Stimulated activated naive CD8-positive, alpha-beta T cell treated with anti-CD3 and anti-CD28 coated beads, Interleukin-15, Interleukin-2, amounts not matched to agents 100 U/mL and 50 U/mL, for 24 hours (primary cell): ENCODE results near the gene NOTO.
"Not testable (repeated sequence)": the region's sequence is repeated elsewhere in the genome, so short reads cannot be mapped to it uniquely, and the experiment has no call there.

ENCODE experiments used
- ATAC-seq: fragments of 150-1000 bp; cut with Tn5 transposase; one replicate; pipeline ENCODE4 v1.10.0; 2021
- DNase-seq: peaks from one replicate; pipeline ENCODE4 v3.0.0; 2021

The NOTO gene

DNA sequence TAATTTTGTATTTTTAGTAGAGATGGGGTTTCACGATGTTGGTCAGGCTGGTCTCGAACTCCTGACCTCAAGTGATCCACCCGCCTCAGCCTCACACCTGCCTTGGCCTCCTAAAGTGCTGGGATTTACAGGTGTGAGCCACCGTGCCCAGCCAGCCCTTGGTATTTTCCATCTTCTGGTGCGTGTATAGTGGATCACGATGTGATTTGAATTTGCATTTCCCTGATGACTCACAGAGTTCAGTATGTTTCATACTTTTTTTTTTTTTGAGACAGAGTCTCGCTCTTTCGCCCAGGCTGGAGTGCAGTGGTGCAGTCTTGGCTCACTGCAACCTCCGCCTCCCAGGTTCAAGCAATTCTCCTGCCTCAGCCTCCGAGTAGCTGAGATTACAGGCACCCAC, 2.1 kb upstream of the NOTO start:
- DNase-seq: not testable (repeated sequence)
- peak; percentile 31 for ATAC-seq

DNA sequence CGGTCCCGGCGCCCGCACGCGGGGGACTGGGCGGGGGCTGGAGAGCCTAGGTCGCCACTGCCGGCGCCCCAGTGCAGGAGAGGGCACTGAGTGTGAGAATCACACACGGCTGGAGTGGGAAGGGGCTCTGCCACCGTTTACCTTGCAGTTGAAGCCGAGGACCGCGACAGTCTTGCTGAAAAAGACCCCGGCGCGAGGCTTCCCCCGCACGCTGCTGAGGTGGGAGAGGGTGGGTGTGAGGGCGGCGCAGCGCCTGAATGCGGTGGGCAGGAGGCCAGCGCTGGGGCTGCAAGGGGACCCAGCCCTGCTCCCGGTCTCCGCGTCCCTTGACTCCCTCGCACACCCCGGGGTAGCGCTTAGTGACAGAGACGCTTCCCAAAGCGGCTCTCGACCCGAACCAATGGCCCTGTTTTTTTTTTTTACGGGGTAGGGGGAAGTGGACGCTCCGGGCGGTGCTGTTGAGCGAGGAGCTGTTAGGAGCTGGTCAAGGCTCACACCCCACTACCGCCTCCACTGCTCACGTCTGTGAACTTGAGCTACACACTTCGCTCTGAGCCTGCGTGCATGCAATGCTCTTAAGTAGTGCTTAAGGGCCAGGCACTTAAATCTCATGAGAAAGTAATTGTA, 794 bp downstream of the NOTO start:
- ATAC-seq: peak; percentile 17

GRCh38 chr2:73205611-73206010, 3.2 kb downstream of the NOTO start:
- ATAC-seq: no peak
- no peak for DNase-seq

More for the DNA sequence above, 794 bp downstream of the NOTO start:
- no peak for DNase-seq

GRCh38 chr2:73208258-73208657, 5.9 kb downstream of the NOTO start:
- DNase-seq (no peak), ATAC-seq (no peak)

- DNase-seq: no peak
- no peak for ATAC-seq
Observed at GRCh38 chr2:73210019-73210418, 7.6 kb downstream of the NOTO start.

DNA sequence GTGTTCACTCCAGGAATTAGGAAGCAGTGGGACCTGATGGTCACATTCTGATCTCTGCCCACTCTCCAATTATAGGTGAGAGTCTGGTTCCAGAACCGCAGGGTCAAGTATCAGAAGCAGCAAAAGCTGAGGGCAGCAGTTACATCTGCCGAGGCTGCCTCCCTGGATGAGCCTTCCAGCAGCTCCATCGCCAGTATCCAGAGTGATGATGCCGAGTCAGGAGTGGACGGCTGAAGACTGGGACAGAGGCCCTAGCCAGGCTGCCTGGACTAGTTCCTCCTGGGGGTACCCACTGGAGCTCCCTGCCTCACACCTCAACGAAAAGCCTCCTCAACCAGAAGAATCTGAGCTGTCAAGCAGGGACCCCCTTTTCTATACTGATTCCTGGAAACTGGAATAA, 8.3 kb downstream of the NOTO start:
- no peak for DNase-seq
- no peak for ATAC-seq

DNA sequence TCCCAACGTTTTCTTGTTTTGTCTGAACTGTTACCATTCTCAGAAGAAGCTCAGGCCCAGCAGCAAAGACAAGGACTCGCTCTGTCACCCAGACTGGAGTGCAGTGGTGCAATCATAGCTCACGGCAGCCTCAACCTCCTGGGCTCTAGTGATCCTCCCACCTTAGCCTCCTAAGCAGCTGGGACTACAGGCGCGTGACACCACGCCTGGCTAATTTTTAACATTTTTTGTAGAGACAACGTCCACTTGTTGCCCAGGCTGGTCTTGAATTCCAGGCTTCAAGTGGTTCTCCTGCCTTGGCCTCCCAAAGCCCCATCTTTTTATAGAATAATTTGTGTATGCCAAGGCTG, 9.7 kb downstream of the NOTO start:
- ATAC-seq (no peak), DNase-seq (no peak)

DNA sequence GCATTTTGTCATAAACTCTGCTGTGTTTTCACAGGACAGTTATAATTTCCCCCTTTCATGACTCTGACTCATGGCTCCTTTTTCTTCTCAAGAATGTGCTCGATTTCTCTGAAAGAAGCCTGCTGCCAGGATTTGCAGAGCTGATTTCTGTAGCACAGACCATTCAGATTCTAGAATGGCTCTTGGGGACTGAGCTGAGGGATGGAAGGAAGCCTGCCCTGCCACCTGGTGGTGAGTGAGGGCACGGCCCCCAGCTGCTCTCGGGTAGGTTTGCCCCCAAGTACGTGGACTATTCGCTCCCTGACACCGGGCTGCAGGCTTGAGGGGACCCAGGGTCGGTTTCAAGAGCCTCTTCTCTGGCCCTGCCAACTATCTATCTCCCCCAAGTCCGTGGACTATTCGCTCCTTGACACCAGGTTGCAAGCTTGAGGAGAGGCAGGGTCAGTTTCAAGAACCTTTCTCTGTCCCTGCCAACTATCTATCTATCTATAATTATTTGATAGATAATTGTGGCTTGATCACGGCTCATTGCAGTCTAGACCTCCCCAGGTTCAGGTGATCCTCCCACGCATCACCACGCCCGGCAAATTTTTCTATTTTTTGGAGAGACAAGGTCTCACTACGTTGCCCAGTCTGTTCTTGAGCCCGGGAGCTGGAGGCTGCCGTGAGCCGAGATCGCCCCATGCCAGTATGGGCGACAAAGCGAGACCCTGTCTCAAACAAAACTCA, 10.2 kb downstream of the NOTO start:
- peak; percentile 81 for DNase-seq
- ATAC-seq: peak; percentile 72

DNA sequence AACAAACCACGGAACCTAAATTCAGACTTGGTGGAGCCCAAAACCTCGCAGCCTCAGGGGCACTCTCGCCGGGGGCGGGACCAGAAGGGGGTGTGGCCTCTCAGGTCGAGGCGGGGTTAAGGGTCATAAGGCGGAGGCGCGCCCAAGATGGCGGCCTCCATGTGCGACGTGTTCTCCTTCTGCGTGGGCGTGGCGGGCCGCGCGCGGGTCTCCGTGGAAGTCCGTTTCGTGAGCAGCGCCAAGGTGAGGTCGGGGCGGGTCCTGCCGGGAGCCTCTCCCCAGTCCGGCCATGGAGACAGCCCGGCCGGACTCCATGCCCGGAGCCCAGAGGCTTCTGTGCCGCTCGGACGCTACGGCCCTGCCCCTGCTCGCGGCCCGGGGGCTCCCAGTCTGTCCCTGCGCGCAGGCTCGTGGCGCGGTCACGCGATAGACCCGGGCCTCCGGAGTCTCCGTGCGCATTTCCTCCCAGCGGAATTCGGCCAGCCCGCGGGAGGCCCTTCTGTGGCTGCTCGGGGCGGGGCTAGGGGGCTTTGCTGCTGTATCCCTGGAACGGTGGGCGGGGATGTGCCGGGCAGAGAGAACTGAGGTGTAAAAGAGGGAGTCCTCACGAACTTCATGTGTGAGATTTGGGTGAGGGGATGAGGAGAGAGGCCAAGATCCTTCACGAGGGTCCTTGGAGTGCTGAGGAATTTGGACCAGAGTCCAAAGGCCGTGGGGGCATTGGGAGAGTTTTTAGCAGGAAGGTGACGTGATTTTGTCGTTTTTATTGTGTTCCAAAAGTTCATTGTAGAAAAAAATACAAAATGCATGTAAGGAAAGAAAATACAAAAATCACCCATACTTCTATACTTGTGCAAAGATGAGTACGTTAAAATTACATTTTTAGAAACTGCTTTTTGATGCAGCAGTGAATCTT, 12.0 kb downstream of the NOTO start, which contains the start of gene SMYD5:
Gene SMYD5 (plus strand): TSS at position 126 of the 916 bp plus-strand sequence. CDS start 22 bp downstream, at position 148.
- ATAC-seq: peak; percentile 90
- DNase-seq: peak; percentile 95

DNA sequence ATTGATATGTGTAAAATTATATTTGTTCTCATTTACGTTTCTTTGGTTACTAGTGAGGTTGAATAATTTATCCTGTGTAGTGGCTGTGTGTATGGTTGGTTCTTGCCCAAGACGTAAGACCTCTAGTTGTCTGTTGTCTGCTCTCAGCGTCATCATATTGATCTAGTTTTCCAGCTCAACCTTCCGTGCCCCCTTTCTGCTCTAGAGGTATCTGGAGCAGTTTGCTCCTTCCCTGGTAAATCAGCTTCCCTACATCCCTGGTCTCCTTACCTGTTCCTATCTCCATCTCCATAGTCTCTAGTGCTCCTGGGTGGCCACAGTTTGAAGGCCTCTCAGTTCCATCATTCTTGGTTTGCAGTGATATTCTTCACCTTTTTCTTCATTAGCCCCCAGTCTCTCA, 12.9 kb downstream of the NOTO start:
- ATAC-seq (no peak), DNase-seq (no peak)

- no peak for ATAC-seq
- no peak for DNase-seq
Observed at GRCh38 chr2:73217160-73217559, 14.8 kb downstream of the NOTO start.

DNA sequence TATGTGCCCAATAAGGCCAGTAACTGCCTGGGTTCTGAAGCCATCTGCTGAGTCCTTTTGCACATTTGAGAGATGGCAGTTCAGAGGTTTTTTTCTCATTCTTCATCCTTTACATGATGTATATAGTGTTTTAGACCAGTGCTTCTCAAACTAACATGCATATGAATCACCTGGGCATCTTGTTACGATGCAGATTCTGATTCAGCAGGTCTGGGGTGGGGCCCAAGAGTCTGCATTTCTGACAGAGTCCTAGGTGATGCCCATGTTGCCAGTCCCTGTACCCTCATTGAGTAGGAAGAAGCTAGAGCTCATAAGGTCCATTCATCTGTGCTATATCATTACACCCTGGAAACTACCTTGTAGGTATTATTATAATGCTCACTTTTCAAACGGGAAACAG, 15.5 kb downstream of the NOTO start:
- DNase-seq (no peak), ATAC-seq (no peak)

GRCh38 chr2:73218298-73218697, 15.9 kb downstream of the NOTO start:
- ATAC-seq: no peak
- no peak for DNase-seq

DNA sequence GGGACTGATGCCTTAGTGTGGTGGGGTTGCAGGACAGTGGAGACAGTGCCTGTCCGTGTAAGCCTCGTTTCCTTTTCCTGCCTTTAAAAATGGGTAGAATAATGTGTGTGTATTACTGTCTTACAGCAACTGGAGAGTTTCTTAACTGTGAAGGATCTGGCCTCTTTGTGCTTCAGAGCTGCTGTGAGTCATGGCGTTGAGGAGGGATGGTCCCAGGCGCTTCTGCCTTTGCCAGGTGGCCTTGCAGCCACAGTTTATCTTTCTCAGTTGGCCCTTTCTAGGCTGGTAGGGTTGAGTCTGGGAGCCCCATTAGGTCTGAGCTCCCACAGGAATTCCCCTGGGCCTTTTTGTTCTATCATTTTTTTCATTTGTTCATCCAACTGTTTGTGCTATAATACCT, 21.4 kb downstream of the NOTO start:
- no peak for ATAC-seq
- no peak for DNase-seq

GRCh38 chr2:73225513-73226360, 23.4 kb downstream of the NOTO start:
- ATAC-seq: no peak
- no peak for DNase-seq

DNA sequence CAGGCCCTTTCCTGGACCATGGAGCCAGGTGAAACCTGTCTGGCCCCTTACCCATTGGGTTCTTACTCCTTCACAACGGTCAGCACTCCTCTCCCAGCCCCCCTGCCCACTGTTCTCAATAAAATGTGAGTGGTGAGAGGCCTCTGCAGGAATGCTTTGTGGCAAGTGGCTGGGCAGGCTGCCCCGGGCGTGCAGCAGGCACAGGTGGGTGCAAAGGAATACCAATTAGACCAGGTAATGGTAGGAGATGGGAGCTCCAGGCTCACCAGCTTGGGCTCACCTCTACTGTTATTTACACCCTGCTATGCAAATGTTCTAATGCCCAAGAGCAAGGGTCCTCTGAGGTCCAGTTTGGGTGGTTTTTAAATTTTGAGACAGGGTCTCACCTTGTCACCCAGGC, 24.7 kb downstream of the NOTO start:
- ATAC-seq: no peak
- no peak for DNase-seq

DNA sequence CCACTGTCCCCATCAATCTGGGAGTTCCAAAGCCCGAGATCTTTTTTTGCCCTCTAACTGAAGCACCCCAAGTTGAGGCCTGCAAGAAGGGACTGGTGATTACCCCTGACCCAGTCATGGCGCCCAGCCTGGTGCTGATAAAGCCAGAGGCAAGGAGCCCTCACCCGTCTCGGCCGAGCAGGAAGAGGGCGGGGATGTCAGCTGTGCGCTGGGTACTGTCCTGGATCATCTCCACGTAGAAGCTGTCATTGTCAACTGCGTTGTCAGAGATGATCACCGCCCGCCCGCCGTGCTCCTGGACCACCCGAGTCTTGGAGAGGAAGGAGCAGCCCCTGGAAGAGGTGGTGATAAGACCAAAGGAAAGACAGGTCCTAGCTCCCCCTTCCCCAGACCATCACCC, 26.3 kb downstream of the NOTO start:
- ATAC-seq (no peak), DNase-seq (no peak)

DNA sequence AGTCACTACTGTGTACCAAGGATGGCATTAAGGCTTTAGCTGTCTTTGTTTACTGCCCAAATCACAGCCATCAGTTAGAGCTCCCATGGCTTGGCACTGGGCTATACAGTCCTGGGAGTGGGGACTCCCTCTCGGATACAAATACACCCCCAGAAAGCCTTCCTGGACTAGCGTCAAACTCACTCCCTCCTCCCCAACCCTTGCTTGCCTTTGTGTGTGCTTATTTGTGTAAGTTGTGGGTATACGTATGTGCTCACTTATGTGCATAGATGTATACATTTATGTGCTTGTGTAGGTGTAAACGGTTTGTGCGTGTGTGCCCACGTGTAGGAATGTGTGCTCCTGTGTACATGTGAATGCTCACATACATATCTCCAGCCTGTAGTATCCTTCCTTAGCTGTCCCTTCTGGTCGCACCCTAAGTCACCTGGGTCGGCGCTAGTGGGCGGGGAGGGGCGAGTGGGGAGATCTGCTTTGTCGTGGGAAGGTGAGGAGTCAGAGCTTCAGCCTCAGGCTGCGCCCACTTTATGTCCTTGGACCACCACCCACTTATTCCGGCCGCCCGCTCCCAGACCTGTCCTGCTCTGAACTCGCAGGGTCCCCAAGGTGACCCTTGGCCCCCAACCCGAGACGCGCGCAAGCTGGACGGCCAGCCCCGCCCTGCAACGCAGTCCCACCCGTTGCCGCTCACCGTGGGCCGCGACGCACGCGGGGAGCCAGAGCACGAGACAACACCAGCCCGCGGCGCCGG, 30.2 kb downstream of the NOTO start:
- DNase-seq (peak; percentile 42), ATAC-seq (no peak)

DNA sequence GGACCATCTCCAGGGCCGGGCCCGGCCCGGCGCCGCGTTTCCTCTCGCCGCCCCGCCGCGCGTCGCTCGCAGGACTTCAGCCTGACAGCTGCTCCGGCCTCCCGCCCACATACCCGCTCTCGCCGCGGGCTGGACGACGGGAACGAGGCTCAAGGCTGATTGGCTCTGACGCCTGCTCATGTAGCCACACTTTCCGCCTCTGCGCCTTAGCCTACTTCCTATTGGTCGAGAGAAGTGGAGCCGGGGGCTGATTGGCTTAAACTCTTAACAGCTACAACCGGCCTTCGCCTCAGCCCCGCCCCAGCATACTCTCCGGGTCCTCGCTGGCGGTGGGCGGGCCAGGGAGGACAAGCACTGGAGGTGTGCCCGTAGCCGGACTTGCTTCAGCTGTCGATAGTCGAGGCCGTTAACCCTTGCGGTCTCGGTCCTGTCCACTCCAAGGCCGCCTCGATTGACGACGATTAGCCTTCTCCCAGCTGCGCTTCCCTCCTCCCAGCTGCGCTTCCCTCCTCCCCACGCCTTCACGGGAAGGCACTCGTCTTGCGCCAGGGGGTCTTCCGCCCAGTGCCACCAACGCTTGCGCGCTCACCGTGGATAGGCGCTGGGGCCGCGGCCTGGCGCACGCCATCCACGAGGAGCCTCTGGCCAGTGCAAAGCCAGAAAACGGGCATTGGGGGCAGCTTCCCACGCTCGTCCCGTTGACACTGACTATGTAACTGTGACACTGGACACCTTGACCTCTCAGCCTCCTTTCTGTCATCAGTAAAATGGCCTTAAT, 31.0 kb downstream of the NOTO start, which contains the start of gene PRADC1:
Gene PRADC1 (minus strand): TSS at position 86 of the 778 bp plus-strand sequence. CDS start 79 bp downstream, at position 7.
- DNase-seq (peak; percentile 92), ATAC-seq (peak; percentile 93)
